B cell (primary cell): ENCODE measurements around the gene HSD17B2.

ENCODE experiments used
- EZH2 ChIP-seq: IDR thresholded peaks from 2 replicates; pipeline ENCODE4 v1.6.1; 2012; ENCODE audit warnings: borderline replicate concordance, low read depth, mild to moderate bottlenecking, moderate library complexity, low read length; ENCODE audit not compliant: insufficient read depth, poor library complexity, severe bottlenecking
- TF ChIP-seq, protein P1 (sequence below): fragments of 200-600 bp; IDR thresholded peaks from one replicate; pipeline ENCODE4 v1.8.0; 2022; ENCODE audit warnings: antibody characterized with exemption, mild to moderate bottlenecking

GRCh38 chr16:82078125-82078524 lies 43.1 kb downstream of the HSD17B2 start:
- TF ChIP-seq, protein P1, sequence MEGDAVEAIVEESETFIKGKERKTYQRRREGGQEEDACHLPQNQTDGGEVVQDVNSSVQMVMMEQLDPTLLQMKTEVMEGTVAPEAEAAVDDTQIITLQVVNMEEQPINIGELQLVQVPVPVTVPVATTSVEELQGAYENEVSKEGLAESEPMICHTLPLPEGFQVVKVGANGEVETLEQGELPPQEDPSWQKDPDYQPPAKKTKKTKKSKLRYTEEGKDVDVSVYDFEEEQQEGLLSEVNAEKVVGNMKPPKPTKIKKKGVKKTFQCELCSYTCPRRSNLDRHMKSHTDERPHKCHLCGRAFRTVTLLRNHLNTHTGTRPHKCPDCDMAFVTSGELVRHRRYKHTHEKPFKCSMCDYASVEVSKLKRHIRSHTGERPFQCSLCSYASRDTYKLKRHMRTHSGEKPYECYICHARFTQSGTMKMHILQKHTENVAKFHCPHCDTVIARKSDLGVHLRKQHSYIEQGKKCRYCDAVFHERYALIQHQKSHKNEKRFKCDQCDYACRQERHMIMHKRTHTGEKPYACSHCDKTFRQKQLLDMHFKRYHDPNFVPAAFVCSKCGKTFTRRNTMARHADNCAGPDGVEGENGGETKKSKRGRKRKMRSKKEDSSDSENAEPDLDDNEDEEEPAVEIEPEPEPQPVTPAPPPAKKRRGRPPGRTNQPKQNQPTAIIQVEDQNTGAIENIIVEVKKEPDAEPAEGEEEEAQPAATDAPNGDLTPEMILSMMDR: no peak
- TF ChIP-seq EZH2: no peak
